Neural cell (in vitro differentiated cells): Measurements from ENCODE around the gene L3MBTL4. TPM values are rescaled to one million over a fixed set of nuclear protein-coding genes. Genes with fewer than 3 reads are reported as not detected.

Experiments used
- H2AFZ ChIP-seq: fragments of 200-600, 300-800 bp; sonication (generic), shearing (Covaris generic); 2 replicates; pipeline ENCODE4 v1.6.0; 2014; ENCODE audit warnings: low read depth, mild to moderate bottlenecking, antibody characterized with exemption, low read length, moderate library complexity
- H3F3A ChIP-seq: fragments of 200-600 bp; shearing (Covaris generic); 2 replicates; pipeline ENCODE4 v1.6.1; 2016; ENCODE audit warnings: mild to moderate bottlenecking, moderate library complexity, mixed read lengths, antibody characterized with exemption, low read length; ENCODE audit not compliant: insufficient read depth, poor library complexity, severe bottlenecking
- H3K27ac ChIP-seq: fragments of 200-600, 300-800 bp; sonication (generic), shearing (Covaris generic); 2 replicates; pipeline ENCODE4 v1.5.1; 2014; ENCODE audit warnings: mild to moderate bottlenecking, low read length, moderate library complexity
- H3K27me3 ChIP-seq: fragments of 300-800, 200-600 bp; sonication (generic), shearing (Covaris generic); 2 replicates; pipeline ENCODE4 v1.6.0; 2014; ENCODE audit warnings: mild to moderate bottlenecking, low read depth, low read length, moderate library complexity; ENCODE audit not compliant: insufficient read depth
- H3K36me3 ChIP-seq: fragments of 300-800, 200-600 bp; sonication (generic), shearing (Covaris generic); 2 replicates; pipeline ENCODE4 v1.5.1; 2014; ENCODE audit warnings: mild to moderate bottlenecking, antibody characterized with exemption, low read length, moderate library complexity; ENCODE audit not compliant: insufficient read depth
- H3K4me2 ChIP-seq: fragments of 300-800, 200-600 bp; sonication (generic), shearing (Covaris generic); 2 replicates; pipeline ENCODE4 v1.6.0; 2014; ENCODE audit warnings: mild to moderate bottlenecking, low read length
- H3K4me3 ChIP-seq: fragments of 300-800, 200-600 bp; sonication (generic), shearing (Covaris generic); 2 replicates; pipeline ENCODE4 v1.5.1; 2014; ENCODE audit warnings: mild to moderate bottlenecking, low read length, moderate library complexity
- H3K79me2 ChIP-seq: fragments of 200-600 bp; shearing (Covaris generic); replicated peaks from 2 replicates; pipeline ENCODE4 v1.6.0; 2014; ENCODE audit warnings: mild to moderate bottlenecking, low read length, moderate library complexity; ENCODE audit not compliant: insufficient read depth
- H3K9ac ChIP-seq: fragments of 300-800, 200-600 bp; sonication (generic), shearing (Covaris generic); 2 replicates; pipeline ENCODE4 v1.6.1; 2016; ENCODE audit warnings: mild to moderate bottlenecking, low read length, mixed read lengths
- H3K9me2 ChIP-seq: fragments of 200-600 bp; shearing (Covaris generic); 2 replicates; pipeline ENCODE4 v1.6.1; 2016; ENCODE audit warnings: mild to moderate bottlenecking, low read length, mixed read lengths; ENCODE audit not compliant: insufficient read depth
- H3K9me3 ChIP-seq: fragments of 200-600, 300-800 bp; sonication (generic), shearing (Covaris generic); 2 replicates; pipeline ENCODE4 v1.6.1; 2016; ENCODE audit warnings: mild to moderate bottlenecking, mixed run types, low read length, moderate library complexity, mixed read lengths
- H4K20me1 ChIP-seq: fragments of 200-600 bp; shearing (Covaris generic); 2 replicates; pipeline ENCODE4 v1.6.1; 2016; ENCODE audit warnings: mild to moderate bottlenecking, mixed run types; ENCODE audit not compliant: insufficient read depth
- EP300 ChIP-seq: fragments of 450-650 bp; conservative IDR thresholded peaks from 2 replicates; pipeline ENCODE4 v1.6.1; 2014; ENCODE audit warnings: antibody characterized with exemption, mild to moderate bottlenecking, moderate library complexity; ENCODE audit not compliant: poor library complexity, severe bottlenecking
- EZH2 ChIP-seq: fragments of 200-600, 300-800 bp; shearing (Covaris generic), sonication (generic); IDR thresholded peaks from 2 replicates; pipeline ENCODE4 v1.6.1; 2014; ENCODE audit warnings: antibody characterized with exemption, low read length, borderline replicate concordance, mild to moderate bottlenecking; ENCODE audit not compliant: insufficient read depth, poor library complexity, severe bottlenecking
- MXI1 ChIP-seq: fragments of 450-650 bp; conservative IDR thresholded peaks from 2 replicates; pipeline ENCODE4 v1.6.1; 2014; ENCODE audit warnings: antibody characterized with exemption, mild to moderate bottlenecking; ENCODE audit not compliant: poor library complexity, severe bottlenecking
- POLR2AphosphoS5 ChIP-seq: IDR thresholded peaks from 2 replicates; pipeline ENCODE4 v1.6.1; 2012
- RAD21 ChIP-seq: fragments of 450-650 bp; conservative IDR thresholded peaks from 2 replicates; pipeline ENCODE4 v1.6.1; 2014; ENCODE audit warnings: antibody characterized with exemption, mild to moderate bottlenecking, moderate library complexity
- SMC3 ChIP-seq: fragments of 450-650 bp; conservative IDR thresholded peaks from 2 replicates; pipeline ENCODE4 v1.6.1; 2014; ENCODE audit warnings: antibody characterized with exemption, mild to moderate bottlenecking, moderate library complexity; ENCODE audit not compliant: poor library complexity
- TAF1 ChIP-seq: IDR thresholded peaks from 2 replicates; pipeline ENCODE4 v1.6.1; 2012; ENCODE audit warnings: low read depth
- polyA plus RNA-seq: library from polyadenylated mRNA; depleted of rRNA; stranded (reverse); fragments of >200 nt; gene quantifications from 2 replicates; pipeline ENCODE4 v1.2.3, GENCODE V29; 2014
- TF ChIP-seq, protein P1 (sequence below): IDR thresholded peaks from 2 replicates; pipeline ENCODE4 v1.6.1; 2012; ENCODE audit warnings: borderline replicate concordance
- TF ChIP-seq, protein P2 (sequence below): fragments of 450-650 bp; IDR thresholded peaks from 2 replicates; pipeline ENCODE4 v1.5.1; 2014; ENCODE audit warnings: antibody characterized with exemption, mild to moderate bottlenecking, moderate library complexity; ENCODE audit not compliant: poor library complexity, severe bottlenecking

Gene L3MBTL4
- polyA plus RNA-seq, 1 donor from 2014 or later = 0.90 TPM

DNA sequence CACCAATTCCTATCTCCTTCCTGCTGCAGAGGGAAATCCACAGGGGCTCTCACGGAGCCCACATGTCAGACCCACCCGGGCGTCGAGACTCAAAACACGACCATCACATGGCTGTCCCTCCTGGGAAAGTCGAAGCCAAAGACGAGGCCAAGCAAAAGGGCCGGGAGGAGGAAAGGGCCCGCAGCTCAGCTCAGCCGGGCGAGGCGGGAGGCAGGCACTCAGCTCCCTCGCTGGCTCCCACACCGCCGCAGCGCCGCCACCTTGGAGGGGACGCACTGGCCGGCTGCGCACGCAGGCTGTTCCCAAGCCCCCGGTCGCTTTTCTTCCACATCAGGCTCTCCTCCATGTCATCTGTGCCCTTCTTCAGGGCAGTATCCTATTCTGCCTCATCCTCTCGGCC lies 130.4 kb downstream of the L3MBTL4 start:
- Histone ChIP-seq H3K9me3 (no peaks in the 10 kb centered on the region), H3K79me2 (no peaks in the 10 kb centered on the region), H3F3A (no peaks in the 10 kb centered on the region), H3K4me2 (no peak overlapping the region), H3K27me3 (no peaks in the 10 kb centered on the region), H4K20me1 (no peaks in the 10 kb centered on the region), H2AFZ (no peak overlapping the region), H3K4me3 (no peak overlapping the region), H3K9me2 (no peaks in the 10 kb centered on the region), H3K9ac (no peak overlapping the region), H3K27ac (no peak overlapping the region), H3K36me3 (no peaks in the 10 kb centered on the region)
- TF ChIP-seq EZH2 (no peak), EP300 (no peak), TAF1 (no peak)
- TF ChIP-seq, protein P1, sequence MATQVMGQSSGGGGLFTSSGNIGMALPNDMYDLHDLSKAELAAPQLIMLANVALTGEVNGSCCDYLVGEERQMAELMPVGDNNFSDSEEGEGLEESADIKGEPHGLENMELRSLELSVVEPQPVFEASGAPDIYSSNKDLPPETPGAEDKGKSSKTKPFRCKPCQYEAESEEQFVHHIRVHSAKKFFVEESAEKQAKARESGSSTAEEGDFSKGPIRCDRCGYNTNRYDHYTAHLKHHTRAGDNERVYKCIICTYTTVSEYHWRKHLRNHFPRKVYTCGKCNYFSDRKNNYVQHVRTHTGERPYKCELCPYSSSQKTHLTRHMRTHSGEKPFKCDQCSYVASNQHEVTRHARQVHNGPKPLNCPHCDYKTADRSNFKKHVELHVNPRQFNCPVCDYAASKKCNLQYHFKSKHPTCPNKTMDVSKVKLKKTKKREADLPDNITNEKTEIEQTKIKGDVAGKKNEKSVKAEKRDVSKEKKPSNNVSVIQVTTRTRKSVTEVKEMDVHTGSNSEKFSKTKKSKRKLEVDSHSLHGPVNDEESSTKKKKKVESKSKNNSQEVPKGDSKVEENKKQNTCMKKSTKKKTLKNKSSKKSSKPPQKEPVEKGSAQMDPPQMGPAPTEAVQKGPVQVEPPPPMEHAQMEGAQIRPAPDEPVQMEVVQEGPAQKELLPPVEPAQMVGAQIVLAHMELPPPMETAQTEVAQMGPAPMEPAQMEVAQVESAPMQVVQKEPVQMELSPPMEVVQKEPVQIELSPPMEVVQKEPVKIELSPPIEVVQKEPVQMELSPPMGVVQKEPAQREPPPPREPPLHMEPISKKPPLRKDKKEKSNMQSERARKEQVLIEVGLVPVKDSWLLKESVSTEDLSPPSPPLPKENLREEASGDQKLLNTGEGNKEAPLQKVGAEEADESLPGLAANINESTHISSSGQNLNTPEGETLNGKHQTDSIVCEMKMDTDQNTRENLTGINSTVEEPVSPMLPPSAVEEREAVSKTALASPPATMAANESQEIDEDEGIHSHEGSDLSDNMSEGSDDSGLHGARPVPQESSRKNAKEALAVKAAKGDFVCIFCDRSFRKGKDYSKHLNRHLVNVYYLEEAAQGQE = no peak

GRCh38 chr18:6281874-6282273 lies 132.8 kb downstream of the L3MBTL4 start:
- Histone ChIP-seq H4K20me1 (no peaks in the 10 kb centered on the region), H3K4me3 (no peak overlapping the region), H3F3A (no peaks in the 10 kb centered on the region), H2AFZ (no peak overlapping the region), H3K9me3 (no peaks in the 10 kb centered on the region), H3K27ac (no peak overlapping the region), H3K9ac (no peak overlapping the region), H3K4me2 (no peak overlapping the region), H3K79me2 (no peaks in the 10 kb centered on the region), H3K36me3 (no peaks in the 10 kb centered on the region), H3K27me3 (no peaks in the 10 kb centered on the region), H3K9me2 (no peaks in the 10 kb centered on the region)
- TF ChIP-seq EZH2 (no peak), EP300 (no peak), POLR2AphosphoS5 (no peak), RAD21 (no peak), SMC3 (no peak), MXI1 (no peak), TAF1 (no peak)
- TF ChIP-seq, protein P1 = no peak
- TF ChIP-seq, protein P2, sequence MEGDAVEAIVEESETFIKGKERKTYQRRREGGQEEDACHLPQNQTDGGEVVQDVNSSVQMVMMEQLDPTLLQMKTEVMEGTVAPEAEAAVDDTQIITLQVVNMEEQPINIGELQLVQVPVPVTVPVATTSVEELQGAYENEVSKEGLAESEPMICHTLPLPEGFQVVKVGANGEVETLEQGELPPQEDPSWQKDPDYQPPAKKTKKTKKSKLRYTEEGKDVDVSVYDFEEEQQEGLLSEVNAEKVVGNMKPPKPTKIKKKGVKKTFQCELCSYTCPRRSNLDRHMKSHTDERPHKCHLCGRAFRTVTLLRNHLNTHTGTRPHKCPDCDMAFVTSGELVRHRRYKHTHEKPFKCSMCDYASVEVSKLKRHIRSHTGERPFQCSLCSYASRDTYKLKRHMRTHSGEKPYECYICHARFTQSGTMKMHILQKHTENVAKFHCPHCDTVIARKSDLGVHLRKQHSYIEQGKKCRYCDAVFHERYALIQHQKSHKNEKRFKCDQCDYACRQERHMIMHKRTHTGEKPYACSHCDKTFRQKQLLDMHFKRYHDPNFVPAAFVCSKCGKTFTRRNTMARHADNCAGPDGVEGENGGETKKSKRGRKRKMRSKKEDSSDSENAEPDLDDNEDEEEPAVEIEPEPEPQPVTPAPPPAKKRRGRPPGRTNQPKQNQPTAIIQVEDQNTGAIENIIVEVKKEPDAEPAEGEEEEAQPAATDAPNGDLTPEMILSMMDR = no peak
